GM18867 (cell line): ENCODE data around the gene RNASE12.

ENCODE experiments used
- ATAC-seq: cut with Tn5 transposase; IDR thresholded peaks from one replicate; pipeline ENCODE4 v1.9.1; 2021; ENCODE audit warnings: mild to moderate bottlenecking, moderate library complexity; ENCODE audit not compliant: unreplicated experiment

Gene RNASE12

GRCh38 chr14:20548414-20549158 lies 42.6 kb downstream of the RNASE12 start:
- ATAC-seq: no peak

- ATAC-seq: no peak
These were observed 44.3 kb downstream of the RNASE12 start for GRCh38 chr14:20546877-20547276.
